Colonic mucosa (tissue), 4 donors: ENCODE results near the gene IRF1. TPM values are rescaled to one million over a fixed set of nuclear protein-coding genes. Genes with fewer than 3 reads are reported as not detected.
A peak's percentile ranks its signal among the peaks of the same experiment; 100 is the strongest.

ENCODE experiments used
- DNase-seq: peaks from one replicate; pipeline ENCODE4 v3.0.0-alpha.2; 2020
- H3K27ac ChIP-seq: fragments of 200-600 bp; one replicate; pipeline ENCODE4 v1.8.0; 2021
- H3K27me3 ChIP-seq: fragments of 200-600 bp; one replicate; pipeline ENCODE4 v1.8.0; 2021
- H3K36me3 ChIP-seq: fragments of 200-600 bp; one replicate; pipeline ENCODE4 v1.8.0; 2021
- H3K4me1 ChIP-seq: fragments of 200-600 bp; one replicate; pipeline ENCODE4 v1.8.0; 2021; ENCODE audit warnings: mild to moderate bottlenecking
- H3K4me3 ChIP-seq: fragments of 200-600 bp; one replicate; pipeline ENCODE4 v1.8.0; 2021
- H3K9ac ChIP-seq, 2 donors: one replicate each; pipeline ENCODE4 v1.7.0; 2013; ENCODE audit warnings: control low read depth in 2 of 2, low read depth in 2 of 2, low read length in 2 of 2
- H3K9me3 ChIP-seq: fragments of 200-600 bp; one replicate; pipeline ENCODE4 v1.8.0; 2021
- intact Hi-C: fragments of 100-400 bp; cut with DNase I; formaldehyde crosslinking; loops from one replicate; pipeline ENCODE4 v1.14.1; 2022
- total RNA-seq, 2 donors: library from RNA; stranded (reverse); fragmentation: NEBNext Ultra II Directional in 1 of 2; extraction: Animal tissue kit (Norgen Biotek cat#: 25700) in 1 of 2; gene quantifications; one replicate each; pipeline ENCODE4 v1.2.1, GENCODE V29; 2021
- TF ChIP-seq, protein P1 (sequence below): fragments of 200-600 bp; IDR thresholded peaks from one replicate; pipeline ENCODE4 v1.8.0; 2022; ENCODE audit warnings: antibody characterized with exemption, mild to moderate bottlenecking
- donor health status: healthy.
- donor health status: DM: no; HTN: no; CAD: no.
- donor health status: DM: no; HTN: no; CAD: no.

IRF1 gene
- total RNA-seq, 2 donors from 2014 or later = 59.7 to 87.8 TPM

DNA sequence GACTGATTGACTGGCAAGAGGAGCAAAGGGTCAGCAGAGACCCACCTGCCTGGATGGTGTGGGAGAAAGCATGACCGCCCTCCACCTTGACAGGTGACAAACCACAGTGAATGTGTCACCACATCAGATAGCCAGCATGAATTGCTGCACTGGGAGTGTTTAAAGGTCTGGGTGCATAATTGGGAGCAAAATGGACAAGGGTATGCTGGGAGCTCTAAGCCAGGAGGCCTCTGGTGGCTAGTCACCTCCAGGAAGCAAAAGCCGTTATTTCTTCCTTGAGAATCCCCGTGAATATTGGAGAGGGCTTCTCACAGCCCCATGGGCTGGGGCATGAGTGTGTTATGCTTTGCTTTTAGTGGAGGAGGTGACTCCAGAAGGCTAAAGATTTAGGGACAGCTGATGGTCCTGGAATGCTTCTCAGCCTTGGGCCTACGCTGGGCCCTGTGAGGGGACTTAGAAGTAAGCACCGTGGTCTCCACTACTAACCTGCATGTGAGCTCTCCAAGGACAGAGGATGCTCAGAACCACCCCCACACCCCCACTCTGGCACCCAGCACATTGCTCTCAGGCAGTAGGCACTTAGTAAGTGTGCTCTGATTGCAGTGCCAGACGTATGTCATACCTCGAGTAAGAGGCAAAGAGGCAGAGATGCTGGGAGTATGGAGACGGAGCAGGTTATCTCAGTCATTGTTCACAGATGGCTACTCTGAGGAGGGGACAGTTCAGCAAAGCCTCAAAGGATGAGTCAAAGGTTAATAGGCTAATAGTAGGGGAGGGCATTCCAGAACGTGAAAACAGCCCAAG lies 9.1 kb upstream of the IRF1 start:
- intact Hi-C loops = loop anchor here (2.0 kb wide), 1 partner anchor 113 kb away; no protein-coding TSS in a partner anchor
- Histone ChIP-seq H3K27ac (peak overlapping the region; percentile 80), H3K4me1 (peaks cover 34% of the 10 kb centered on the region), H3K9me3 (no peaks in the 10 kb centered on the region), H3K36me3 (no peaks in the 10 kb centered on the region), H3K9ac (peak overlapping the region in 1 of 2 donors; percentile 84), H3K27me3 (no peaks in the 10 kb centered on the region), H3K4me3 (no peak overlapping the region)
- DNase-seq = peak; percentile 25
- TF ChIP-seq, protein P1, sequence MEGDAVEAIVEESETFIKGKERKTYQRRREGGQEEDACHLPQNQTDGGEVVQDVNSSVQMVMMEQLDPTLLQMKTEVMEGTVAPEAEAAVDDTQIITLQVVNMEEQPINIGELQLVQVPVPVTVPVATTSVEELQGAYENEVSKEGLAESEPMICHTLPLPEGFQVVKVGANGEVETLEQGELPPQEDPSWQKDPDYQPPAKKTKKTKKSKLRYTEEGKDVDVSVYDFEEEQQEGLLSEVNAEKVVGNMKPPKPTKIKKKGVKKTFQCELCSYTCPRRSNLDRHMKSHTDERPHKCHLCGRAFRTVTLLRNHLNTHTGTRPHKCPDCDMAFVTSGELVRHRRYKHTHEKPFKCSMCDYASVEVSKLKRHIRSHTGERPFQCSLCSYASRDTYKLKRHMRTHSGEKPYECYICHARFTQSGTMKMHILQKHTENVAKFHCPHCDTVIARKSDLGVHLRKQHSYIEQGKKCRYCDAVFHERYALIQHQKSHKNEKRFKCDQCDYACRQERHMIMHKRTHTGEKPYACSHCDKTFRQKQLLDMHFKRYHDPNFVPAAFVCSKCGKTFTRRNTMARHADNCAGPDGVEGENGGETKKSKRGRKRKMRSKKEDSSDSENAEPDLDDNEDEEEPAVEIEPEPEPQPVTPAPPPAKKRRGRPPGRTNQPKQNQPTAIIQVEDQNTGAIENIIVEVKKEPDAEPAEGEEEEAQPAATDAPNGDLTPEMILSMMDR = no peak

DNA sequence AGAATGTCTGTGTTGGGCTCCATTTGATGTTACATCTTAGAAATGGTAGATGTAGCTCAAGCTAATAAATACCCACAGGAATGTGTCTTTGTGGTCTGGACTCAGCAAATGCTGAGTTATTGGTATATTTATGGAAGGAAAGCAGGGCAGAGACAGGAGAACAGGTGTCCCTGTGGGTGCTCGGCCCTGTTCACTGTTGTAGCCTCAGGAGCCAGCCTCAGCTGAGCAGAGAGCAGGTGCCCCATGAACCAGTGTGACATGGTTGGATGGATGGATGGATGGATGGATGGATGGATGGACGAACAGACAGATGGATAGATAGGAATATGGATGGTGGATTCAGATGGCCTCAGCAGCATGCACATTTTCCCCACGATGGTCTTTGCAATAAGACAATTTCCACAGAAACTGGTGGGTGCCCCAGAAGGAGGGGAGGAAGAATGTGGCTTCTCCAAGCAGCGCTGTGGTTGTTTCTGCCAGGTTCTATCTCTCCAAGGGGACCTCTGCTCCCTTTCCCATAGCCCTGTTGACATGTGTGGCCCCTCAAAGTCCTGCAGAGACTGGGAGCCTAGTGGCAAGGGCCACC lies 8.2 kb upstream of the IRF1 start:
- H3K4me1 ChIP-seq = peaks cover 34% of the 10 kb centered on the region
- H3K9me3 ChIP-seq = no peaks in the 10 kb centered on the region
- TF ChIP-seq, protein P1 = no peak
- H3K4me3 ChIP-seq = no peak overlapping the region
- intact Hi-C loops = loop anchor here (2.0 kb wide), 1 partner anchor 112 kb away; no protein-coding TSS in a partner anchor
- no peaks in the 10 kb centered on the region for H3K36me3 ChIP-seq
- DNase-seq = peak; percentile 17
- peak overlapping the region in 1 of 2 donors; percentile 84 for H3K9ac ChIP-seq
- H3K27ac ChIP-seq = peak overlapping the region; percentile 91
- no peaks in the 10 kb centered on the region for H3K27me3 ChIP-seq

DNA sequence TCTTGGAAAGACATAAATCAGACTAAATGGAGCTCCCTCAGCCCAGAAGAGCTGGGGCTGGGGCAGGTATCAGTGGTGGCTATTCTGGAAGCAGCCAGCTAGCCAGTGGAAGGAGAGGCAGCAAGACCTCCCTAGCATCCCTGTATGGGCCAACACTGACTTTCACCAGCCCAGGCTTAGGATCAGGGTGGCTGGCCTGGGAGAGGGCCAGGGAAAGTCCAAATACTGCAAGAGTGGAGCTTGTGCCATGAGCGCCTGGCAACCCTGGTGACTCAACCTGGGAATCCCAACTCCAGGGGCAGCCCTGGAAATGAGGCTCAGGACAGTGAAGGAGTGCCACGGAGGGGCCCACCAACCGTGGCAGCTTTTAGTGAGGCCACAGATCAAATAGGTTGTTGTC lies 7.6 kb upstream of the IRF1 start:
- Histone ChIP-seq H3K27me3 (no peaks in the 10 kb centered on the region), H3K9me3 (no peaks in the 10 kb centered on the region), H3K4me3 (no peak overlapping the region), H3K9ac (peak overlapping the region in 1 of 2 donors; percentile 95), H3K4me1 (peaks cover 31% of the 10 kb centered on the region), H3K27ac (peak overlapping the region; percentile 91), H3K36me3 (no peaks in the 10 kb centered on the region)
- intact Hi-C loops = loop anchor here (2.0 kb wide), 1 partner anchor 111 kb away; no protein-coding TSS in a partner anchor
- TF ChIP-seq, protein P1 = no peak
- peak; percentile 26 for DNase-seq

DNA sequence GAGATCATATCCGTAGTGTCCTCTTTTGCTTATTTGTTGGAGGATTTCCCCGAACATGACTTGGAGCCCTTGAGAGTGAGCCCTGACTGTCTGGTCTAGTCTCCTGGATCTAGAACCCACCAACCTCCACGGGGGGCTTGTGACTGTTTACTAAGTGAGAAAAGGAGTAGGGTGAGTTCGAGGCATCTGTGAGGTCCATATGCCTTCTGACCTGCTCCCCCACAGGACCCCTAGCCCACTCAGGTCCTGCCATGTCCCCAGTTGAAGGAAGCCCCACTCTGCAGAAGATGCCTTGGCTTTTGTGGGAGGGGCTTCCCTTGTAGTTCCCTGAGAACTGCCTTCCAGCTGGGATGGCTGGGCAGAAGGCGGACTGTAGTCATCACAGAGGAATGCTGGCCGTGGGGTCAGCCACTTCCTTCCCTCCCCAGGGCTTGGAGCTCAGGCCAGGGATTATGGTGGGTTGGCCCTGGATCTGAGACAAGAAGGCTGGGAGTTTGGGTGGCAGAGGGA lies 7.0 kb upstream of the IRF1 start:
- H3K4me1 ChIP-seq = peaks cover 29% of the 10 kb centered on the region

More for the DNA sequence above, 7.0 kb upstream of the IRF1 start:
- Histone ChIP-seq H3K27me3 (no peaks in the 10 kb centered on the region), H3K36me3 (no peaks in the 10 kb centered on the region), H3K9me3 (no peaks in the 10 kb centered on the region), H3K9ac (peak overlapping the region; percentile 71 to 95), H3K4me3 (peak overlapping the region; percentile 41), H3K27ac (peak overlapping the region; percentile 91)
- TF ChIP-seq, protein P1 = no peak
- peak; percentile 67 for DNase-seq
- intact Hi-C loops = no loop called here
